ENCODE measurements around the gene MYPOP. TPM values are rescaled to one million over a fixed set of nuclear protein-coding genes. Genes with fewer than 3 reads are reported as not detected.

The MYPOP gene
- total and polyA plus RNA-seq, 2 of the 13 experiments (the other 11 are each of a cell fraction or from before 2014, with no cell fraction given): 2.3 to 2.7 TPM

- TF ChIP-seq JARID2 (CRISPR knock-in tag; IDR thresholded peaks at IDR 0.05; ENCODE audit: insufficient replicate concordance) (peak; percentile 27), ZNF441 (CRISPR knock-in tag; IDR thresholded peaks at IDR 0.05; ENCODE audit: borderline replicate concordance) (peak; percentile 62; the same call in 1 of the 2 replicates), KDM4B (CRISPR knock-in tag; IDR thresholded peaks at IDR 0.05) (no peak), STAT5B (CRISPR knock-in tag; IDR thresholded peaks at IDR 0.05) (no peak), ZNF350 (CRISPR knock-in tag; IDR thresholded peaks at IDR 0.05; ENCODE audit: borderline replicate concordance, low read depth) (peak; percentile 57; the same call in 1 of the 2 replicates), ZNF564 (CRISPR knock-in tag; IDR thresholded peaks at IDR 0.05) (no peak), ZNF274 (CRISPR knock-in tag; IDR thresholded peaks at IDR 0.05) (no peak), HNRNPL (IDR thresholded peaks at IDR 0.05; ENCODE audit: low read depth, low read length) (peak; percentile 98), HOXA5 (CRISPR knock-in tag; IDR thresholded peaks at IDR 0.05) (no peak), KDM2A (CRISPR knock-in tag; IDR thresholded peaks at IDR 0.05; ENCODE audit: borderline replicate concordance, low read depth) (peak; percentile 20; the same call in 1 of the 2 replicates), TBX3 (IDR thresholded peaks at IDR 0.05; ENCODE audit: borderline replicate concordance) (0 out of 2 replicates have a peak, but pooled peaks have one; percentile 22), ARHGAP35 (CRISPR knock-in tag; IDR thresholded peaks at IDR 0.05; ENCODE audit: borderline replicate concordance) (no peak), ZBED4 (CRISPR knock-in tag; IDR thresholded peaks at IDR 0.05; ENCODE audit: borderline replicate concordance) (peak; percentile 98), ZKSCAN1 (IDR thresholded peaks at IDR 0.05; ENCODE audit: low read length) (no peak)
- TF ChIP-seq, protein P1, sequence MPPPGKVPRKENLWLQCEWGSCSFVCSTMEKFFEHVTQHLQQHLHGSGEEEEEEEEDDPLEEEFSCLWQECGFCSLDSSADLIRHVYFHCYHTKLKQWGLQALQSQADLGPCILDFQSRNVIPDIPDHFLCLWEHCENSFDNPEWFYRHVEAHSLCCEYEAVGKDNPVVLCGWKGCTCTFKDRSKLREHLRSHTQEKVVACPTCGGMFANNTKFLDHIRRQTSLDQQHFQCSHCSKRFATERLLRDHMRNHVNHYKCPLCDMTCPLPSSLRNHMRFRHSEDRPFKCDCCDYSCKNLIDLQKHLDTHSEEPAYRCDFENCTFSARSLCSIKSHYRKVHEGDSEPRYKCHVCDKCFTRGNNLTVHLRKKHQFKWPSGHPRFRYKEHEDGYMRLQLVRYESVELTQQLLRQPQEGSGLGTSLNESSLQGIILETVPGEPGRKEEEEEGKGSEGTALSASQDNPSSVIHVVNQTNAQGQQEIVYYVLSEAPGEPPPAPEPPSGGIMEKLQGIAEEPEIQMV (CRISPR knock-in tag; IDR thresholded peaks at IDR 0.05; ENCODE audit: low read depth): no peak
- TF ChIP-seq, protein P2, sequence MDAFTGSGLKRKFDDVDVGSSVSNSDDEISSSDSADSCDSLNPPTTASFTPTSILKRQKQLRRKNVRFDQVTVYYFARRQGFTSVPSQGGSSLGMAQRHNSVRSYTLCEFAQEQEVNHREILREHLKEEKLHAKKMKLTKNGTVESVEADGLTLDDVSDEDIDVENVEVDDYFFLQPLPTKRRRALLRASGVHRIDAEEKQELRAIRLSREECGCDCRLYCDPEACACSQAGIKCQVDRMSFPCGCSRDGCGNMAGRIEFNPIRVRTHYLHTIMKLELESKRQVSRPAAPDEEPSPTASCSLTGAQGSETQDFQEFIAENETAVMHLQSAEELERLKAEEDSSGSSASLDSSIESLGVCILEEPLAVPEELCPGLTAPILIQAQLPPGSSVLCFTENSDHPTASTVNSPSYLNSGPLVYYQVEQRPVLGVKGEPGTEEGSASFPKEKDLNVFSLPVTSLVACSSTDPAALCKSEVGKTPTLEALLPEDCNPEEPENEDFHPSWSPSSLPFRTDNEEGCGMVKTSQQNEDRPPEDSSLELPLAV (CRISPR knock-in tag; conservative IDR thresholded peaks at IDR 0.05; ENCODE audit: low read depth): no peak
- TF ChIP-seq, protein P3, sequence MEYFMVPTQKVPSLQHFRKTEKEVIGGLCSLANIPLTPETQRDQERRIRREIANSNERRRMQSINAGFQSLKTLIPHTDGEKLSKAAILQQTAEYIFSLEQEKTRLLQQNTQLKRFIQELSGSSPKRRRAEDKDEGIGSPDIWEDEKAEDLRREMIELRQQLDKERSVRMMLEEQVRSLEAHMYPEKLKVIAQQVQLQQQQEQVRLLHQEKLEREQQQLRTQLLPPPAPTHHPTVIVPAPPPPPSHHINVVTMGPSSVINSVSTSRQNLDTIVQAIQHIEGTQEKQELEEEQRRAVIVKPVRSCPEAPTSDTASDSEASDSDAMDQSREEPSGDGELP (IDR thresholded peaks at IDR 0.05; ENCODE audit: borderline replicate concordance, low read depth): peak; percentile 71; the same call in 1 of the 2 replicates
Measured at GRCh38 chr19:45878043-45878794, 24.2 kb downstream of the MYPOP start (continued).
